ENCODE data around the gene AP2B1.
"Not testable (repeated sequence)": the region's sequence is repeated elsewhere in the genome, so short reads cannot be mapped to it uniquely, and the experiment has no call there.

The AP2B1 gene

GRCh38 chr17:35703308-35703707 lies 116.2 kb downstream of the AP2B1 start:
- H3K9me3 ChIP-seq (replicated peaks in 1 of 2; ENCODE audit: control insufficient read depth in 2 of 2, insufficient read depth in 1 of 2, low read depth in 1 of 2, low read length in 2 of 2); H3K4me2 ChIP-seq (ENCODE audit: insufficient read depth, low read length, poor library complexity, severe bottlenecking); H4K8ac ChIP-seq (ENCODE audit: low read depth, low read length); H3K23ac ChIP-seq (ENCODE audit: low read depth, low read length, poor library complexity); H4K91ac ChIP-seq (ENCODE audit: low read depth, low read length, poor library complexity); H3K18ac ChIP-seq (ENCODE audit: low read length); H3K9ac ChIP-seq (ENCODE audit: low read depth, low read length, poor library complexity); DNase-seq (ENCODE audit: low spot score); H2BK5ac ChIP-seq (ENCODE audit: low read length); H3K79me1 ChIP-seq (ENCODE audit: low read depth, low read length); H3K27me3 ChIP-seq (ENCODE audit: control insufficient read depth in 3 of 3, insufficient read depth in 3 of 3, low read depth in 1 of 3, low read length in 3 of 3); H2BK120ac ChIP-seq (ENCODE audit: low read depth, low read length); H2AFZ ChIP-seq (ENCODE audit: low read length); H3K14ac ChIP-seq (ENCODE audit: low read length); H3K27ac ChIP-seq (replicated peaks; ENCODE audit: low read length); H2BK12ac ChIP-seq (ENCODE audit: low read length); H3K4ac ChIP-seq (ENCODE audit: low read length); H2BK15ac ChIP-seq (ENCODE audit: low read length); H3K4me1 ChIP-seq (ENCODE audit: control insufficient read depth in 2 of 2, insufficient read depth in 1 of 2, low read depth in 1 of 2, low read length in 2 of 2); H3K4me3 ChIP-seq (ENCODE audit: low read length in 2 of 2); H2AK5ac ChIP-seq (ENCODE audit: low read depth, low read length): not testable (repeated sequence)
- H3K36me3 ChIP-seq (replicated peaks in 1 of 2; ENCODE audit: control insufficient read depth in 2 of 2, insufficient read depth in 2 of 2, low read length in 2 of 2) = peaks cover 0 to 24% of the 10 kb centered on the region in 2 donors
- WGBS, 2 donors (ENCODE audit: extremely low coverage in 2 of 2, insufficient read length in 2 of 2, insufficient replicate concordance in 1 of 2) = no CpG with 5 or more reads among the region's 2 CpGs

- Histone ChIP-seq H2BK12ac (ENCODE audit: low read length) (no peak overlapping the region), H2AFZ (ENCODE audit: low read length) (no peak overlapping the region)
Observed at GRCh38 chr17:35705230-35705629, 118.1 kb downstream of the AP2B1 start.

GRCh38 chr17:35705705-35706104 lies 118.6 kb downstream of the AP2B1 start:
- Histone ChIP-seq H3K9ac (ENCODE audit: low read depth, low read length, poor library complexity) (no peak overlapping the region), H3K18ac (ENCODE audit: low read length) (no peak overlapping the region), H3K4me3 (ENCODE audit: low read length in 2 of 2) (no peak overlapping the region), H2BK15ac (ENCODE audit: low read length) (no peak overlapping the region), H2AK5ac (ENCODE audit: low read depth, low read length) (no peak overlapping the region), H3K4me2 (ENCODE audit: insufficient read depth, low read length, poor library complexity, severe bottlenecking) (no peak overlapping the region), H2BK5ac (ENCODE audit: low read length) (no peak overlapping the region), H2AFZ (ENCODE audit: low read length) (no peak overlapping the region), H3K4me1 (ENCODE audit: control insufficient read depth in 2 of 2, insufficient read depth in 1 of 2, low read depth in 1 of 2, low read length in 2 of 2) (no peaks in the 10 kb centered on the region), H3K27ac (replicated peaks; ENCODE audit: low read length) (no peak overlapping the region), H2BK12ac (ENCODE audit: low read length) (no peak overlapping the region), H3K36me3 (replicated peaks in 1 of 2; ENCODE audit: control insufficient read depth in 2 of 2, insufficient read depth in 2 of 2, low read length in 2 of 2) (peaks cover 2 to 38% of the 10 kb centered on the region in 2 donors), H3K9me3 (replicated peaks in 1 of 2; ENCODE audit: control insufficient read depth in 2 of 2, insufficient read depth in 1 of 2, low read depth in 1 of 2, low read length in 2 of 2) (no peaks in the 10 kb centered on the region), H3K4ac (ENCODE audit: low read length) (no peak overlapping the region), H3K27me3 (ENCODE audit: control insufficient read depth in 3 of 3, insufficient read depth in 3 of 3, low read depth in 1 of 3, low read length in 3 of 3) (no peaks in the 10 kb centered on the region), H4K8ac (ENCODE audit: low read depth, low read length) (no peak overlapping the region), H3K14ac (ENCODE audit: low read length) (no peak overlapping the region), H2BK120ac (ENCODE audit: low read depth, low read length) (no peak overlapping the region), H3K23ac (ENCODE audit: low read depth, low read length, poor library complexity) (no peak overlapping the region), H4K91ac (ENCODE audit: low read depth, low read length, poor library complexity) (no peak overlapping the region), H3K79me1 (ENCODE audit: low read depth, low read length) (no peaks in the 10 kb centered on the region)
- DNase-seq (ENCODE audit: low spot score) = no peak
- no CpG with 5 or more reads among the region's 5 CpGs for WGBS, 2 donors (ENCODE audit: extremely low coverage in 2 of 2, insufficient read length in 2 of 2, insufficient replicate concordance in 1 of 2)

More at GRCh38 chr17:35705230-35705629, 118.1 kb downstream of the AP2B1 start:
- H3K14ac ChIP-seq (ENCODE audit: low read length) = no peak overlapping the region
- no peak overlapping the region for H4K91ac ChIP-seq (ENCODE audit: low read depth, low read length, poor library complexity)
- peaks cover 2 to 37% of the 10 kb centered on the region in 2 donors for H3K36me3 ChIP-seq (replicated peaks in 1 of 2; ENCODE audit: control insufficient read depth in 2 of 2, insufficient read depth in 2 of 2, low read length in 2 of 2)
- no peak for DNase-seq (ENCODE audit: low spot score)
- H3K27me3 ChIP-seq (ENCODE audit: control insufficient read depth in 3 of 3, insufficient read depth in 3 of 3, low read depth in 1 of 3, low read length in 3 of 3) = no peaks in the 10 kb centered on the region
- H3K4me1 ChIP-seq (ENCODE audit: control insufficient read depth in 2 of 2, insufficient read depth in 1 of 2, low read depth in 1 of 2, low read length in 2 of 2) = no peaks in the 10 kb centered on the region
- no peak overlapping the region for H3K9ac ChIP-seq (ENCODE audit: low read depth, low read length, poor library complexity)
- no peak overlapping the region for H2BK15ac ChIP-seq (ENCODE audit: low read length)
- H3K79me1 ChIP-seq (ENCODE audit: low read depth, low read length) = no peaks in the 10 kb centered on the region
- H3K9me3 ChIP-seq (replicated peaks in 1 of 2; ENCODE audit: control insufficient read depth in 2 of 2, insufficient read depth in 1 of 2, low read depth in 1 of 2, low read length in 2 of 2) = no peaks in the 10 kb centered on the region
- H2BK5ac ChIP-seq (ENCODE audit: low read length) = no peak overlapping the region
- no peak overlapping the region for H3K27ac ChIP-seq (replicated peaks; ENCODE audit: low read length)
- no peak overlapping the region for H2BK120ac ChIP-seq (ENCODE audit: low read depth, low read length)
- H3K4me2 ChIP-seq (ENCODE audit: insufficient read depth, low read length, poor library complexity, severe bottlenecking) = no peak overlapping the region
- WGBS, 2 donors (ENCODE audit: extremely low coverage in 2 of 2, insufficient read length in 2 of 2, insufficient replicate concordance in 1 of 2) = no CpG with 5 or more reads among the region's 1 CpG
- no peak overlapping the region for H3K18ac ChIP-seq (ENCODE audit: low read length)
- no peak overlapping the region for H2AK5ac ChIP-seq (ENCODE audit: low read depth, low read length)
- no peak overlapping the region for H3K23ac ChIP-seq (ENCODE audit: low read depth, low read length, poor library complexity)
- H3K4me3 ChIP-seq (ENCODE audit: low read length in 2 of 2) = no peak overlapping the region
- H3K4ac ChIP-seq (ENCODE audit: low read length) = no peak overlapping the region
- no peak overlapping the region for H4K8ac ChIP-seq (ENCODE audit: low read depth, low read length)

DNA sequence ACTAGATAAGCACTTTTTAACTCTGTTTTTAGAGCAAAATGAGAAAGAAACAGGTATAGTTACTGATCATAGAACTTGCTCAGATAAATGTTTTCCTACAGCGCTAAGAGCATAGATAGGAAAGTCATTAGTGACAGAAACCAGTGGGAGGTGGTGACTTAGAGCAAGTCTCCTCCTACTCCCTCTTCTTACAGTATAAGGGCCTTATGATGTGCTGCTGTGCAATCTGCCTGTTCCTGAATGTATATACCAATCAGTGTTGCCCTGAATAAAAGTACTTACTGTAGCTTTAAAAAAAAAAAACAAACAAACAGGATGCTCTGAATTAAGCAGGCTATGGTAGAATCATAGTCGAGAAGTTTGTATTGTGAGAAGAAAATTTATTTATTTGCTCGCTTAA lies 121.0 kb downstream of the AP2B1 start:
- no peak overlapping the region for H3K4ac ChIP-seq (ENCODE audit: low read length)
- no peak overlapping the region for H4K91ac ChIP-seq (ENCODE audit: low read depth, low read length, poor library complexity)
- H3K9me3 ChIP-seq (replicated peaks in 1 of 2; ENCODE audit: control insufficient read depth in 2 of 2, insufficient read depth in 1 of 2, low read depth in 1 of 2, low read length in 2 of 2) = no peaks in the 10 kb centered on the region
- no peak overlapping the region for H3K23ac ChIP-seq (ENCODE audit: low read depth, low read length, poor library complexity)
- no peak overlapping the region for H4K8ac ChIP-seq (ENCODE audit: low read depth, low read length)
- H3K4me3 ChIP-seq (ENCODE audit: low read length in 2 of 2) = no peak overlapping the region
- H2BK5ac ChIP-seq (ENCODE audit: low read length) = no peak overlapping the region
- no peak overlapping the region for H2BK12ac ChIP-seq (ENCODE audit: low read length)
- no peak overlapping the region for H3K9ac ChIP-seq (ENCODE audit: low read depth, low read length, poor library complexity)
- no peaks in the 10 kb centered on the region for H3K27me3 ChIP-seq (ENCODE audit: control insufficient read depth in 3 of 3, insufficient read depth in 3 of 3, low read depth in 1 of 3, low read length in 3 of 3)
- no peak overlapping the region for H2AFZ ChIP-seq (ENCODE audit: low read length)
- peaks cover 2 to 50% of the 10 kb centered on the region in 2 donors for H3K36me3 ChIP-seq (replicated peaks in 1 of 2; ENCODE audit: control insufficient read depth in 2 of 2, insufficient read depth in 2 of 2, low read length in 2 of 2)
- no peak overlapping the region for H3K18ac ChIP-seq (ENCODE audit: low read length)
- H3K4me2 ChIP-seq (ENCODE audit: insufficient read depth, low read length, poor library complexity, severe bottlenecking) = no peak overlapping the region
- no CpG with 5 or more reads among the region's 3 CpGs for WGBS, 2 donors (ENCODE audit: extremely low coverage in 2 of 2, insufficient read length in 2 of 2, insufficient replicate concordance in 1 of 2)
- no peak overlapping the region for H2BK120ac ChIP-seq (ENCODE audit: low read depth, low read length)
- DNase-seq (ENCODE audit: low spot score) = no peak
- no peak overlapping the region for H2AK5ac ChIP-seq (ENCODE audit: low read depth, low read length)
- H3K14ac ChIP-seq (ENCODE audit: low read length) = no peak overlapping the region
- peaks cover 3 to 4% of the 10 kb centered on the region in 2 donors for H3K4me1 ChIP-seq (ENCODE audit: control insufficient read depth in 2 of 2, insufficient read depth in 1 of 2, low read depth in 1 of 2, low read length in 2 of 2)
- no peak overlapping the region for H2BK15ac ChIP-seq (ENCODE audit: low read length)
- no peak overlapping the region for H3K27ac ChIP-seq (replicated peaks; ENCODE audit: low read length)
- no peaks in the 10 kb centered on the region for H3K79me1 ChIP-seq (ENCODE audit: low read depth, low read length)
